GM19239 (cell line): ENCODE results near the gene CCDC85B.

Experiments used
- DNase-seq: peaks from one replicate; pipeline ENCODE4 v3.0.0; 2011; ENCODE audit warnings: low spot score; ENCODE audit not compliant: insufficient read length
- FAIRE-seq: peaks from 2 replicates; lab custom pipeline; 2011; peaks lifted over from hg19 to GRCh38; lab: Jason Lieb, UNC

Gene CCDC85B

DNA sequence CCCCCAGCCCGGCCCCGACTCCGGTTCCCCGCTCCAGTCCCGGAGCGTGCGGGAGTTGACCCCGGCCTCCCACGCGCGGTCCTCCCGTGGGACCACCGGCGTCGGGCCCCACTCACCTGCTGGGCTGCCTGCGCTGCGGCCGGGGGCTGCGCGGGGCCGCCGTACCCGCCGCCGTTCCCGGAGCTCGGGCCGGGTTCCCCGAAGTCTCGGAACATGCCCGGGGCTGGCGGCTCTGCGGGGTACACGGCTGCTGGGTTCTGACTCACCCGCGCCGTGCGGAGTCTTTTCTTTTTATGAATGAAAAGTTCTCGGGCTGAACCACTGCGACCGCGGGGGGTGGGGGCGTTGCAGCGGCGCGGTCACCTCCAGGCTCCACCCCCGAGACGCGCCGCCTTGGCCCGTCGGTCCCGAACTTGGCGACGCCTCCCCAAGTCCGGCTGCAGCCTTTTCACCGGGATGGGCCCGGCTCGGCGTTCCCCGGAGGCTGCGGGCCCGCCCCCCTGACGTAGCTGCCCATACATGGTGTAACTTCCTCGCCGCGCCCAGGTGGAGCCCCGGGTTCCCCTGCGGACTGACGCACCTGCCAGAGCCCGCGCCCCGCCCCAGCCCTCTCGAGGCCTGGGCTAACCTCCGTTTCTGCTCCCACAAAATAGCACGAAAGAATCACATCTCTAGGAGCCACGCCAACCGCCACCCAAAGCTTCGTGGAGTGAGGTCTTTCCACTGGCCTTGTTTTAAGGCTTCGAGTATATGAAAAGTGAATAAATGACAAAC lies 9.8 kb downstream of the CCDC85B start, which contains the start of gene FOSL1:
Gene FOSL1 (minus strand): TSS at position 264 of the 774 bp plus-strand sequence. CDS start 49 bp downstream, at position 215.
- FAIRE-seq = peak; percentile 18
- peak; percentile 76 for DNase-seq

- FAIRE-seq = no peak
- DNase-seq = no peak
Measured at GRCh38 chr11:65900899-65901180, 10.4 kb downstream of the CCDC85B start.

DNA sequence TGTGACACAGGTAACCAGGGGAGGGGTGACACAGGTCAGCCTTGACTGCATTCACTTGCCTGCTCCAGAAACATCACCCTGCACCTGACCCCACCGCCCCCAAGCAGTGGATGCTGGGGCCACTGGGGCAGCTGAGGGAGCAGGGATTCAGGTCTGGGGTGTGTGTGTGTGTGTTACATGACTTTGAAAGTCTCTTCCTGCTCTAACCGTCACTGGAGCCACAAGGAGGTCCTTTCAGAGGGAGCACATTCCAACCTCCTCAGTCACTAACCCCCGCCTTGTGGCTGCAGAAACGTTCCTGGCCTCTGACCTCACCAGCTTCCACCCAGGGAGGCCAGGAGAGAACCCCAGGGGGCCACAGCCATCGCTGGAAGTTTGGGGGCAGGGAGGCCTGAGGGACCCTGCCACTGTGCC lies 12.6 kb downstream of the CCDC85B start:
- DNase-seq = no peak
- no peak for FAIRE-seq

DNA sequence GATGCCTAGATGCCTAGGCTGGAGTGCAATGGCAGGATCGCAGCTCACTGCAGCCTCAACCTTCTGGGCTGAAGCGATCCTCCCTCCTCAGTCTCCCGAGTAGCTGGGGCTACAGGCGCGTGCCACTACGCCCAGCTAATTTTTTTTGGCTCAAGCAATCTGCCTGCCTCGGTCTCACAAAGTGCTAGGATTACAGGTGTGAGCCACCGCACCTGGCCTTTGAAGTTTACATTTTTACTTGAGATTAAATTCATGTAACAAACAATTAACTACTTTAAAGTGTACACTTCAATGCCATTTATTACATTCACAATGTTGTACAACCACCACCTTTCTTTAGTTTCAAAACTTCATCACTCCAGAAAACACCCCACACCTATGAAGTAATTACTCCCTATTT lies 13.2 kb downstream of the CCDC85B start:
- DNase-seq (no peak), FAIRE-seq (no peak)

GRCh38 chr11:65906602-65907001 lies 16.1 kb downstream of the CCDC85B start:
- DNase-seq (no peak), FAIRE-seq (no peak)

DNA sequence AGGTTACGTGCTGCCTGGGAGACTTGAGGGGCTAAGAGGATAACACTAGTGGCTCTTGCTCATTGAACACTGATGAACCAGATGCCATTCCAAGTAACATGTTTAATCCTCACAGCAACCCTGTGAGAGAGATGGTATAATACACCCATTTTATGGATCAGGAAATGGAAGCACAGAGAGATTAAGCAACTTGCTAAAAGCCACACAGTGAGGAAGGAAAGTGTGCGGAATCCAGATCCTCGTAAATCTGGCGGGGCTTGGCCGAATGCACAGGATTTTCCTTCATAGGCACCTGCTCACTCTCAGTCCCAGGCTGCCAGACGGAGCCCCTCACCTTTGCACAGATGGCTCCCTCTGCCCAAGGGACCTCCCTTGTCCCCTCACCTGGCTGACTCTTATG lies 17.4 kb downstream of the CCDC85B start:
- no peak for DNase-seq
- no peak for FAIRE-seq

DNA sequence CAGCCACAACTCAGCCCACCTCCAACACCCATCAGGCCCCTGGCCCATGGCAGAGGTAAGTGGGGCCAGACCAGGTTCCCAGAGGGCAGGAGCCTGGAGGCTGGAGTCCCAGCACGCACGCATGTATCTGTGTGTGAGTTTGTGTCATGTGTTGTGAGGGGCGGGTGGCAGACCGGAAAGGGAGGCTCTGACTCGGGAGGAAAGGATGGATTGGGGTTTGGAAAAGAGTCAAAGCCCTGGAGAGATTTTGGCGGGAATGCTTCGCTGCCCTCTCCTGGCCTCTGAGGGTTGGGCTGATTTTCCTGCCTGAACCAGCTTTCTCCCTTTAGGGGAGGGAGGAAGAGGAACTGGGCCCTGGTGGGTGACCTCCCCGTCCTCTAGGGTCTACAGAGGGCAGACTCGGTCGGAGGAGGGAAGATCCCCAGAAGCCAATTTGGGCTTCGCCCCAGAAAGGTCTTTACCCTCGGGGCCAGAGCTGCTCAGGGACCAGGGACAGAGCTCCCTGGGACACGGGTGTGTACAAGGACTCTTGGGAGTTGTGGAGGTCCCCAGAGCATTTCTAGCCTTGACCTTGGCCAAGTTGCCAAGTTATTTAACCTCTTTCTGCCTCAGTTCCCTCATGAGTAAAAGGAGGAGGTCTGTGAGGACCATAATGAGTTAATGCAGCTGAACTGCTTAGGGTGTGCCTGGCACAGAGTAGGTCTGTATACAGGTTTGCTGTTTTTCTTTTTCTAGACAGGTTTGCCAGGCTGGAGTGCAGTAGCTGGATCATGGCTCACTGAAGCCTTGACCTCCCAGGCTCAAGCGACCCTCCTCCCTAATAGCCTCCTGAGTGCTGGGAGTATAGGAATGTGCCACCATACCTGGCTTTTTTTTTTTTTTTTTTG lies 21.5 kb downstream of the CCDC85B start:
- FAIRE-seq = no peak
- DNase-seq = no peak

DNA sequence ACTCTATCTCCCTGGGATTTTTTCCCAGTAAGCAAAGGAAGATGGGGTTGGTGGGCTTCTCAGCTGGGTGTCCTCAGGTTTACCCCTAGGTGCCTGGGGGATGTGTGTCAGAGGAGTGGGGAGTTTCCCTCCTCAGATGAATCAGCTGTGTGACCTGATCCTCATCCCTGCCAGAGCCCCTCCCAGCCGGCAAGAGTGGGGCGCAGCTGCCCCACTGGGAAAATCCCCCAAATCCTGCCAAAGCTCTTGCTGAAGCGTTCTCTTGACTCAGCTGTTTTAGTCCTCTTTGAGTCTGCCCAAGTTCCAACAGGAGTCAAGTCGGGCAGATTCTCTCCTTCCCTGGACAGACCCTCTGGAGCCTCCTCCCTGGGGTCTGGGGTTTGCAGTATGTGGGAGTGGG lies 22.4 kb downstream of the CCDC85B start:
- FAIRE-seq = no peak
- DNase-seq = no peak

DNA sequence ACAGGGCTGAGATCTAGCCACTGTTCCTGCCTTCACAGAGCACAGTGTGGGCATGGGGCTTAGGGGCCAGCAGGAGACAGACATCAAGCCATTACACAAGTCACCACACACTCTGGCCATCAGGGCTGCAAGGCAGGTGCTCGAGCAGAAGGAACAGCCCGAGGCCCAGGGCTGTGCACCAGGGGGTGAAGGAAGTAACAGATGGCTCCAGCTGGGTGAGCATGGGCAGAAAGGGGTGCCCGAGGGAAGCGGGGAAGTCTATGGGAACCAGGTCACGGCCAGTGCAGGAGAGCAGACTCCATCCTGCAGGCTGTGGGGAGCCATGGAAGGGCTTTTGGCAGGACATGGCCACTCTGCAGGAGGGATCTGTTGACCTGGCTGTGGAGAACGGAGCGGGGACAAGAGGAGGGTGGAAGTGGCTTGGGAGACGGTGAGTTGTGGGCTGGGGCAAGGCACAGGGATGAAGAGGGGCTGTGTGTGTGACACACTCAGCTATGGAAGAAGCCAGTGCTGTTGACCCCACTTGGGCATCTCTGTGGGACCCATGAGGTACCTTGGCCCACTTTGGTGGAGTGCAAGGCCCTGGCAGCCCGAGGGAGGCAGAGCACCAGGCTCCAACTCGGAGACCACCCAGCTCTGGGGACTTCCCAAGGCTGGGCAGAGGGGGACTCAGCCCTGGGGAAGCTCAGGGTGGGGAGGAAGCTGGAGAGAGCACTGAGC lies 24.8 kb downstream of the CCDC85B start:
- DNase-seq = no peak
- FAIRE-seq = no peak

- DNase-seq (no peak), FAIRE-seq (no peak)
Measured at GRCh38 chr11:65915821-65916251, 25.4 kb downstream of the CCDC85B start.

- FAIRE-seq (no peak), DNase-seq (no peak)
Measured at GRCh38 chr11:65916391-65916790, 25.9 kb downstream of the CCDC85B start.

DNA sequence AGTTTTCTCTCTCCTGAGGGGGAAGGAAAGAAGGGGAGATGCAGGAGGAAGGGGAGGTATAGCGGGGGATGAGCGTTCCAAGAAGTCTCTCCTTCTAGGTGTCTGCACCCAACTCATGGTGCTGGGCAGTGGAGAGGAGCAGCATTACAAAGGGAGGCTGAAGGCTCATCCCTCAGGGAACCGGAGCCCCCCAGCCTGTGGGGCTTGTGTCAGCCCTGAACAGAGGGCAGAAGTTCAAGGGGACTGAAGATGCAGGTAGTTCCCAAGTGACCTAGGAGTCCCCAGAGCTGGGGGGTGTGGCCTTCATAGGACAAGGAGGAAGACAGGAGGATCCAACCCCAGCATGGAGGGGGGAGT lies 26.6 kb downstream of the CCDC85B start:
- FAIRE-seq (no peak), DNase-seq (no peak)

- no peak for DNase-seq
- FAIRE-seq = no peak
Measured at GRCh38 chr11:65917434-65918210, 27.1 kb downstream of the CCDC85B start.

DNA sequence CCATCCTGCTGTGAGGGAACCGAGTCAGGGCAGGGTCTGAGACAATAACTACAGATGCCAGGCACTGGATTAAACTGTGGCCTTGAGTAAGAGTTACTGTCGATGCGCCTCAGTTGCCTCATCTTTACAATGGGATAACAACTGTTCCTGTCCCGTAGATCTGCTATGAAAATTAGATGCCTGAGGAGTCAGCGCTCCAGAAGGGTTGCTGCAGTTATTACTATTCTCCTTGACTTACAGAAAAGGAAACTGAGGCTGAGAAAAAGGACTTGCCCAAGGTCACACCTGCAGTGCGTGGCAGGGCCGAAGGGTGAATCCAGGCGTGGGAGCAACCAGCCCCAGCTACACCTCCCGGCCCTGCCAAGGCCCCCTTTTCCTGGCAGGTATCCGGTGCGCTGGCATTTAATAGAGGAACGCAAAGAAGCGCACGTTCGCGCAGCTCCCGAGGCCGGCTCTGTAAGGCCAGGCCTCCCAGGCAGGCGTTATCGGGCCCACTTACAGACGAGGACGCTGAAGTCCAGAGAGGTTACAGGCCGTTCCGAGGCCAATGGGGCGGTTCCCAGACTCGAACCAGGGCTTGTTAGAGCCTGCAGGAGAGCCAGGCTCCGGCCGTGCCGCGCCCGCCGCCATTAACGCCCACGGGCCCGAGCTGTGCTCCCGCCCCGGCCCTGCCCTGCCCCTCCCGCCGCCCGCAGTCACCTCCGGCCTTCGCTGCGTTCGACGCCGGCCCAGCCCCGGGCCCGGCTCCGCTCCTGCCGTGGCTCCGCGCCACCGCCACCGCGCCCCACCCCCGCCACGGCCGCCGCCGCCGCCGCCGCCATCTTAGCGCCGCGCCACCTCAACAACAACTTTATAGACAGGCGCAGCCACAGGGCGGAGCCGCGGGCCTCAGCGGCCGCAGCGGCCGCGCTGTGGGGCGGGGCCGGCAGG lies 28.0 kb downstream of the CCDC85B start, which contains the start of gene C11orf68:
Gene C11orf68 (minus strand): TSS at position 852 of the 930 bp plus-strand sequence. CDS start 31 bp downstream, at position 821.
- peak; percentile 59 for FAIRE-seq
- peak; percentile 41 for DNase-seq

DNA sequence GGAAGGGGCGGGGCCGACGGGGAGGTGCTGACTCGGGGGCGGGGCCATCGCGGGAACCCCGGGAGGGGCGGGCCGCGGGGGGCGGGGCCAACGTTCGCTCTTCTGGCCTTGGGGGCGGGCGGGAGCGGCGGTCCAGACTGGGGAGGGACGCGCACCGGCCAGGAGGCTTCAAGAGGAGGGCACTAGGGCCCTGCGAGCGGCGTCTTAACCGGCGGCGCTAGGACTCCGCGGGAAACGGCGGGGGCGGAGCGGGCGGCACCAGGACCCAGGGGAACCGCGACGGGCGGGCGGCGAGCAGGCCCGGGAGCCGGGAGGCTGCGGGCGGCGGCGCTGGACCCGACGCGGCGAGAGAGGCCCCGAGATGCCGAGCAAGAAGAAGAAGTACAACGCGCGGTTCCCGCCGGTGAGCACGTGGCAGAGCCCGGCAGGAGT lies 28.7 kb downstream of the CCDC85B start, which contains the start of gene DRAP1:
Gene DRAP1 (plus strand): TSS at position 286 of the 432 bp plus-strand sequence. CDS start 76 bp downstream, at position 362.
- peak; percentile 81 for FAIRE-seq
- DNase-seq = peak; percentile 97

GRCh38 chr11:65919573-65920371 lies 29.3 kb downstream of the CCDC85B start:
- DNase-seq (peak; percentile 53), FAIRE-seq (no peak)

DNA sequence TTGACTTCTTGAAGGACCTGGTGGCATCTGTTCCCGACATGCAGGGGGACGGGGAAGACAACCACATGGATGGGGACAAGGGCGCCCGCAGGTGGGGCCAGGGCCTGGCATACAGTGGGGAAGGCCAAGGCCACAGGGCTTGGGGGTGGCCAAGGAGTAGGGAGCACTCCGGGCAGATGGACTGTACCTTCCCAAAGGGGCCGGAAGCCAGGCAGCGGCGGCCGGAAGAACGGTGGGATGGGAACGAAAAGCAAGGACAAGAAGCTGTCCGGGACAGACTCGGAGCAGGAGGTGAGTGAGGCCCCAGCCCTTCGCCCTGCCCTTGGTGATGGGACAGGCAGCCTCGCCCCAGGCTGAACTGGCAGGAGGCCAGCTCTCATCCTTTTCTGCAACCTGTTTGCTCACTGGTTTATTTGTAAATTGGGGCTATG lies 29.9 kb downstream of the CCDC85B start:
- DNase-seq (no peak), FAIRE-seq (no peak)

GRCh38 chr11:65921033-65921555 lies 30.6 kb downstream of the CCDC85B start:
- no peak for DNase-seq
- no peak for FAIRE-seq
